HT1080 (cell line): ENCODE measurements around the gene TMEM174. TPM values are rescaled to one million over a fixed set of nuclear protein-coding genes. Genes with fewer than 3 reads are reported as not detected.

Experiments used
- DNase-seq: peaks from one replicate; pipeline ENCODE4 v3.0.0-alpha.2; 2015; ENCODE audit warnings: low read depth
- total RNA-seq: library from RNA; depleted of rRNA; stranded (reverse); fragments of >200 nt; shearing (Covaris generic); gene quantifications from 2 replicates; pipeline ENCODE4 v1.2.3, GENCODE V29; 2014

Gene TMEM174
- total RNA-seq, 1 experiment from 2014 or later, result not detected

GRCh38 chr5:73153513-73153912 is 19.5 kb upstream of the TMEM174 start:
- DNase-seq, result no peak

GRCh38 chr5:73154208-73155006 is 18.6 kb upstream of the TMEM174 start:
- DNase-seq, result peak; percentile 26

- DNase-seq, result peak; percentile 43
These were observed 17.4 kb upstream of the TMEM174 start for GRCh38 chr5:73155271-73156222.

- no peak for DNase-seq
These were observed 15.3 kb upstream of the TMEM174 start for GRCh38 chr5:73157414-73158303.

GRCh38 chr5:73158313-73158712 is 14.7 kb upstream of the TMEM174 start:
- no peak for DNase-seq

- peak; percentile 20 for DNase-seq
These were observed 12.7 kb upstream of the TMEM174 start for GRCh38 chr5:73160239-73160671.

- peak; percentile 34 for DNase-seq
These were observed 2.5 kb upstream of the TMEM174 start for GRCh38 chr5:73170522-73170921.

- no peak for DNase-seq
These were observed 1.5 kb upstream of the TMEM174 start for GRCh38 chr5:73171495-73171894.

GRCh38 chr5:73174100-73174815 is 1.3 kb downstream of the TMEM174 start:
- no peak for DNase-seq

GRCh38 chr5:73176250-73176649 is 3.3 kb downstream of the TMEM174 start:
- DNase-seq, result no peak

GRCh38 chr5:73178265-73178664 is 5.3 kb downstream of the TMEM174 start:
- DNase-seq, result no peak

- DNase-seq, result no peak
These were observed 6.7 kb downstream of the TMEM174 start for GRCh38 chr5:73179730-73180129.

- peak; percentile 71 for DNase-seq
These were observed 7.6 kb downstream of the TMEM174 start for GRCh38 chr5:73180566-73180965.

GRCh38 chr5:73182307-73182706 is 9.3 kb downstream of the TMEM174 start:
- no peak for DNase-seq

GRCh38 chr5:73183000-73183399 is 10.0 kb downstream of the TMEM174 start:
- DNase-seq, result no peak

GRCh38 chr5:73183481-73183891 is 10.5 kb downstream of the TMEM174 start:
- no peak for DNase-seq

- no peak for DNase-seq
These were observed 14.0 kb downstream of the TMEM174 start for GRCh38 chr5:73186976-73187375.

- DNase-seq, result no peak
These were observed 16.0 kb downstream of the TMEM174 start for GRCh38 chr5:73188764-73189531.

GRCh38 chr5:73189871-73190376 is 16.9 kb downstream of the TMEM174 start:
- DNase-seq, result no peak
